Measurements from ENCODE around the gene ZDHHC20.

DNA sequence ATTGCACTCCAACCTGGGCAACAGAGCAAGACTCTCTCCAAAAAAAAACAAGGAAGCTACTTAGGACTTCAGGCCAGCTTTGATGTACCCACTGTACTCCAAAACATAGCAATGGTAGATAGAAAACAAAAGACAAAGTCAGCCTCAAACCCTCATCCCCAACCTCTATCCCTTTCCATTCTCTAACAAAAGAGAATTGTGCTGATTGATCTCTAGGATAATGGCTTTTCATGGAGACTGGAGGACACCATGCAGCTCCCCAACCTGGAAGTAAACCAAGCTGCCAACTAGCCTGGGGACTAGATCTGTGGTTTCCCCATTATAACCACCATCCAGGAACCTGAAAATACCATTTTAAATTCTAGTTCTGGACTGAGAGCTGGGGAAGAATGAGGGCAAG, 4.3 kb upstream of the ZDHHC20 start:
- TF ChIP-seq, protein P1, sequence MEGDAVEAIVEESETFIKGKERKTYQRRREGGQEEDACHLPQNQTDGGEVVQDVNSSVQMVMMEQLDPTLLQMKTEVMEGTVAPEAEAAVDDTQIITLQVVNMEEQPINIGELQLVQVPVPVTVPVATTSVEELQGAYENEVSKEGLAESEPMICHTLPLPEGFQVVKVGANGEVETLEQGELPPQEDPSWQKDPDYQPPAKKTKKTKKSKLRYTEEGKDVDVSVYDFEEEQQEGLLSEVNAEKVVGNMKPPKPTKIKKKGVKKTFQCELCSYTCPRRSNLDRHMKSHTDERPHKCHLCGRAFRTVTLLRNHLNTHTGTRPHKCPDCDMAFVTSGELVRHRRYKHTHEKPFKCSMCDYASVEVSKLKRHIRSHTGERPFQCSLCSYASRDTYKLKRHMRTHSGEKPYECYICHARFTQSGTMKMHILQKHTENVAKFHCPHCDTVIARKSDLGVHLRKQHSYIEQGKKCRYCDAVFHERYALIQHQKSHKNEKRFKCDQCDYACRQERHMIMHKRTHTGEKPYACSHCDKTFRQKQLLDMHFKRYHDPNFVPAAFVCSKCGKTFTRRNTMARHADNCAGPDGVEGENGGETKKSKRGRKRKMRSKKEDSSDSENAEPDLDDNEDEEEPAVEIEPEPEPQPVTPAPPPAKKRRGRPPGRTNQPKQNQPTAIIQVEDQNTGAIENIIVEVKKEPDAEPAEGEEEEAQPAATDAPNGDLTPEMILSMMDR (IDR thresholded peaks at IDR 0.05): no peak
- no peak for TF ChIP-seq POLR2A (IDR thresholded peaks at IDR 0.05)

All from ovary (tissue), 3 donors.